GM23248 (cell line): Measurements from ENCODE around the gene EFCAB8. TPM values are rescaled to one million over a fixed set of nuclear protein-coding genes. Genes with fewer than 3 reads are reported as not detected.

Source experiments
- DNase-seq: peaks from one replicate; pipeline ENCODE4 v3.0.0-alpha.2; 2015
- H2AFZ ChIP-seq: fragments of 200-600 bp; sonication (generic); 2 replicates; pipeline ENCODE4 v1.6.1; 2016; ENCODE audit warnings: antibody characterized with exemption
- H3F3A ChIP-seq: fragments of 200-600 bp; sonication (generic); 2 replicates; pipeline ENCODE4 v1.6.1; 2016; ENCODE audit warnings: mild to moderate bottlenecking, antibody characterized with exemption, mixed run types; ENCODE audit not compliant: insufficient read depth
- H3K27ac ChIP-seq: fragments of 200-600 bp; sonication (generic); 2 replicates; pipeline ENCODE4 v1.5.1; 2016; ENCODE audit warnings: mild to moderate bottlenecking
- H3K27me3 ChIP-seq: fragments of 200-600 bp; sonication (generic); replicated peaks from 2 replicates; pipeline ENCODE4 v1.6.1; 2016; ENCODE audit warnings: mild to moderate bottlenecking; ENCODE audit not compliant: insufficient read depth
- H3K36me3 ChIP-seq: fragments of 200-600 bp; sonication (generic); 2 replicates; pipeline ENCODE4 v1.6.1; 2016; ENCODE audit warnings: low read depth, mild to moderate bottlenecking
- H3K4me1 ChIP-seq: fragments of 200-600 bp; sonication (generic); 2 replicates; pipeline ENCODE4 v1.6.1; 2016; ENCODE audit warnings: mild to moderate bottlenecking; ENCODE audit not compliant: insufficient read depth
- H3K4me2 ChIP-seq: fragments of 200-600 bp; sonication (generic); one replicate; pipeline ENCODE4 v1.6.1; 2016; ENCODE audit warnings: mild to moderate bottlenecking; ENCODE audit not compliant: unreplicated experiment
- H3K4me3 ChIP-seq: fragments of 200-600 bp; sonication (generic); 2 replicates; pipeline ENCODE4 v1.5.1; 2016; ENCODE audit warnings: mild to moderate bottlenecking
- H3K79me2 ChIP-seq: fragments of 200-600 bp; sonication (generic); 2 replicates; pipeline ENCODE4 v1.6.1; 2016; ENCODE audit warnings: mild to moderate bottlenecking; ENCODE audit not compliant: insufficient read depth
- H3K9ac ChIP-seq: fragments of 200-600 bp; sonication (generic); 2 replicates; pipeline ENCODE4 v1.6.1; 2016; ENCODE audit warnings: mild to moderate bottlenecking
- H3K9me2 ChIP-seq: fragments of 200-600 bp; sonication (generic); 2 replicates; pipeline ENCODE4 v1.6.1; 2016; ENCODE audit warnings: mixed run types, mild to moderate bottlenecking, moderate library complexity; ENCODE audit not compliant: insufficient read depth
- H3K9me3 ChIP-seq: fragments of 200-600 bp; sonication (generic); one replicate; pipeline ENCODE4 v1.6.1; 2017; ENCODE audit warnings: low read depth
- H4K20me1 ChIP-seq: fragments of 200-600 bp; sonication (generic); 2 replicates; pipeline ENCODE4 v1.6.0; 2016; ENCODE audit not compliant: insufficient read depth
- EZH2 ChIP-seq: fragments of 200-600 bp; sonication (generic); IDR thresholded peaks from 2 replicates; pipeline ENCODE4 v1.6.1; 2018; ENCODE audit warnings: antibody characterized with exemption, mild to moderate bottlenecking; ENCODE audit not compliant: insufficient read depth, poor library complexity, severe bottlenecking
- EZH2phosphoT487 ChIP-seq: fragments of 200-600 bp; sonication (generic); IDR thresholded peaks from 2 replicates; pipeline ENCODE4 v1.6.1; 2018; ENCODE audit warnings: antibody characterized with exemption, moderate library complexity, mild to moderate bottlenecking, low read depth; ENCODE audit not compliant: insufficient read depth
- WGBS, 2 experiments: methylation state at CpG; one replicate each; pipeline ENCODE4 v1.1.6; 2015 to 2017; ENCODE audit warnings: low lambda C conversion rate in 2 of 2, low coverage in 1 of 2; ENCODE audit errors: missing lambda C conversion rate in 2 of 2; 5-methylcytosine and 5-hydroxymethylcytosine counted together
- in situ Hi-C: fragments of 300-500 bp; cut with MboI; formaldehyde crosslinking; loops from 2 replicates; pipeline ENCODE4 v1.15.0; 2020
- polyA plus RNA-seq: library from polyadenylated mRNA; unstranded; fragments of >200 nt; fragmentation: Nextera tagmentation; extraction: Ambion mirVana; gene quantifications from 2 replicates; pipeline ENCODE4 v1.2.1, GENCODE V29; 2016
- total RNA-seq: library from RNA; depleted of rRNA; stranded (reverse); fragments of >200 nt; shearing (Covaris generic); gene quantifications from 2 replicates; pipeline ENCODE4 v1.2.3, GENCODE V29; 2014

Gene EFCAB8
- total and polyA plus RNA-seq, 2 experiments from 2014 or later, result not detected

DNA sequence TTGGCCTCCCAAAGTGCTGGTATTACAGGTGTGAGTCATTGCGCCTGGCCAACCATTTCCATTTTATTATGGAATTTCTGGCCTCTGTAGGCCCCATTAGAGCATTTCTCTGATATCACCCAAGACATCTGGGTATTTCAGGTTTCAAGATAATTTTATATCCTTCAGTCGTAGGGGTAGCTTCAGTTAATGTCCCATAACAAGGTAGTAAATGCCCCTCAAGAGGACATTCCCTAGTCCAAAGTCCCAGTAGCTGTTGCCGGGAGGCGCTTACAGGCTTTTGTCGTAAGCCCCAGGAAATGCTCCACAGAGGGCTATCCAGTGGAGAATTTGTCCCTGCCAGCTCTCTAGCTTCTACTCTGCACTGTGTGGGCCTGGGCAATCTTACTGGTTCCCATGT lies 24.4 kb downstream of the EFCAB8 start:
- no peaks in the 10 kb centered on the region for H3K9me3 ChIP-seq
- no peak overlapping the region for H2AFZ ChIP-seq
- no peak for DNase-seq
- H3K9me2 ChIP-seq, result no peaks in the 10 kb centered on the region
- no peak overlapping the region for H3K4me3 ChIP-seq
- no peaks in the 10 kb centered on the region for H3K36me3 ChIP-seq
- no peak overlapping the region for H3K9ac ChIP-seq
- TF ChIP-seq EZH2phosphoT487, result no peak
- TF ChIP-seq EZH2, result no peak
- WGBS, 2 experiments, result 71% methylated on average over 5 of the region's 5 CpGs
- H3K4me2 ChIP-seq, result no peak overlapping the region
- no peaks in the 10 kb centered on the region for H3K79me2 ChIP-seq
- no peaks in the 10 kb centered on the region for H4K20me1 ChIP-seq
- in situ Hi-C loops, result no loop called here
- no peaks in the 10 kb centered on the region for H3K27me3 ChIP-seq
- no peak overlapping the region for H3K27ac ChIP-seq
- H3K4me1 ChIP-seq, result no peaks in the 10 kb centered on the region
- H3F3A ChIP-seq, result no peaks in the 10 kb centered on the region

DNA sequence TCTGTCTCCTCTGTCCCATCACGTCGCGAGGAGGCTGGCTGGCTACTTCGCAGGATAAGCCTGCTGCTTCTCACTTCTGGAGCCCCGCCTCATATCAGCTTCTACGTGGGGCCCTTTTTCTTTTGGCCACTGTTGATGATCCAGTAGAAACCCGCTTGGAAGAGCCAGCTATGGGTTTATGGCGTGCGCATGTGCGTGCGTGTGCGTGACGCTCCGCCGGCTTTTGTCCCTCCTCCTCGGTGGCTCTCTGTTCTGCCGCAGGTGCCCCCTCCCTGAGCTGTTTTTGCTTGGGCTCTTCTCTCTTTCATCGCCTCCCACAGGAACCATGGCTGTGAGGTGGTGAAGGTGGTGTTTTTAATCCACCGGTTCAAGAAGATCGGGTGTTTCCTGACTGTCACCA lies 26.5 kb downstream of the EFCAB8 start:
- Histone ChIP-seq H3K4me1 (no peaks in the 10 kb centered on the region), H3K4me2 (no peak overlapping the region), H2AFZ (no peak overlapping the region), H3K27ac (no peak overlapping the region), H3K36me3 (no peaks in the 10 kb centered on the region), H3K27me3 (no peaks in the 10 kb centered on the region), H3F3A (no peaks in the 10 kb centered on the region), H3K79me2 (no peaks in the 10 kb centered on the region), H3K9ac (no peak overlapping the region), H3K9me2 (no peaks in the 10 kb centered on the region), H3K4me3 (no peak overlapping the region), H3K9me3 (no peaks in the 10 kb centered on the region), H4K20me1 (no peaks in the 10 kb centered on the region)
- 85 to 88% methylated on average over 20 of the region's 20 CpGs for WGBS, 2 experiments
- in situ Hi-C loops, result no loop called here
- no peak for DNase-seq
- TF ChIP-seq EZH2phosphoT487 (no peak), EZH2 (no peak)

DNA sequence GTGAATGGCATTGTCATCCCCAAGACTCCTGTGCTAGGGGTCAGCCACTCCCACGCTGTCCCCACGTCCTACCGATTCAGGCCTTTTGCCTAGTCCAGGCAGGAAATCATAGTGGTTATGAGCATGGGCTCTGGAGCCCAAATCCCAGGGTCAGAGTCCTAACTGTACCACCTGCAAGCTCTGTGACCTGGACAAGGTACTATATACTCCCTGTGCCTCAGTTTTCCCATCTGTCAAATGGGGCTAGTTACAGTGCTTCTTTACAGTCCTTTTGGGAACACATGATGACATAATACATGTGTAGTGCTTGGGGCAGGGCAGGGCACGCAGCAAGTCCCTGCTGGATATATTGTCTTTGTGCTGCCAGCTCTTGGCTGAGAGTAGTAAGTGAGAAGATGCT lies 27.2 kb downstream of the EFCAB8 start:
- no peaks in the 10 kb centered on the region for H3K79me2 ChIP-seq
- H3K9me2 ChIP-seq, result no peaks in the 10 kb centered on the region
- no peaks in the 10 kb centered on the region for H3K36me3 ChIP-seq
- no peak for TF ChIP-seq EZH2
- no peak for TF ChIP-seq EZH2phosphoT487
- H3K4me3 ChIP-seq, result no peak overlapping the region
- H3K27me3 ChIP-seq, result no peaks in the 10 kb centered on the region
- no peak overlapping the region for H3K9ac ChIP-seq
- no peaks in the 10 kb centered on the region for H4K20me1 ChIP-seq
- no peaks in the 10 kb centered on the region for H3F3A ChIP-seq
- no peak overlapping the region for H2AFZ ChIP-seq
- no peak overlapping the region for H3K4me2 ChIP-seq
- no peaks in the 10 kb centered on the region for H3K9me3 ChIP-seq
- WGBS, 2 experiments, result 84 to 86% methylated on average over 4 of the region's 4 CpGs
- in situ Hi-C loops, result no loop called here
- no peaks in the 10 kb centered on the region for H3K4me1 ChIP-seq
- H3K27ac ChIP-seq, result no peak overlapping the region
- DNase-seq, result no peak

DNA sequence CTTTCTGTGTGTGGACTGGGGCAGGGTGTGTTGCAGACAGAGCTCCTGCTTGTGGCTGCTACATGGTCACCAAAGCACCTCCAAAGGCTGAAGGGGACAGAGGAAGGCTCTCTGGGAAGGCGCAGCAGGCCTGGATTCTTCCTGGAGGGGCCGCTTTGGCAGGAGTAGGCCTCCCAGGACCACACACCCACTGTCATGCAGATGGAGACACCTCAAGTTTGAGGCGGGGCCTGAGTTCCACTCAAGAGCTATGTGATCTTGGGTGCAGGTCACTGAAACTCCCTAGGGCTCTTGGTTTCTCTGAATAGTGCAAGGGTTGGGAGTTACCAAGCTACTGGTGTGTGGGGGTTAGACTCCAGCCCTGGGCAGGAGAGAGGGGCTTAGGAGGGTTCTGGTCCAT lies 27.9 kb downstream of the EFCAB8 start:
- Histone ChIP-seq H3K27me3 (no peaks in the 10 kb centered on the region), H3K9me3 (no peaks in the 10 kb centered on the region), H3K27ac (no peak overlapping the region), H3K36me3 (no peaks in the 10 kb centered on the region), H3K9ac (no peak overlapping the region), H3K4me3 (no peak overlapping the region), H4K20me1 (no peaks in the 10 kb centered on the region), H3K4me2 (no peak overlapping the region), H3K79me2 (no peaks in the 10 kb centered on the region), H3K9me2 (no peaks in the 10 kb centered on the region), H3K4me1 (no peaks in the 10 kb centered on the region), H2AFZ (no peak overlapping the region), H3F3A (no peaks in the 10 kb centered on the region)
- in situ Hi-C loops, result no loop called here
- 51 to 72% methylated on average over 2 to 3 of the region's 3 CpGs for WGBS, 2 experiments
- TF ChIP-seq EZH2phosphoT487, result no peak
- no peak for TF ChIP-seq EZH2
- no peak for DNase-seq

DNA sequence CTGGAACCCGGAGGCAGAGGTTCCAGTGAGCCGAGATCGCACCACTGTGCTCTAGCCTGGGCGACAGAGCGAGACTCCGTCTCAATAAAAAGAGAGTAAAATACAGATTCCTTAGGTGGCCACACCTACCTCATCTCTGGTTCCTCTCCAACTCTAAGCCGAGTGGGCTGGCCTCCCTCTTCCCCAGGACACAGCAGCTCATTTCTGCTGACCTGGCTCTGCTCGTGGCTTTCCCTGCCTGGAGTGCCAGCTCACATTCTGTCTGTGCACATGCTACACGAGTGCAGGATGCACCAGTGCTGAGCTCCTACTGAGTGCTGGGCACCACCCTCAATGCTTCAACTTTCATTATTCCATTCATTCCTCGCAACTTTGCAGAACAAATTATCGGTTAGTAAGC lies 28.8 kb downstream of the EFCAB8 start:
- Histone ChIP-seq H3K9ac (no peak overlapping the region), H3F3A (no peaks in the 10 kb centered on the region), H3K4me3 (no peak overlapping the region), H3K9me2 (no peaks in the 10 kb centered on the region), H3K4me1 (no peaks in the 10 kb centered on the region), H3K79me2 (no peaks in the 10 kb centered on the region), H2AFZ (no peak overlapping the region), H3K27ac (no peak overlapping the region), H3K9me3 (no peaks in the 10 kb centered on the region), H4K20me1 (no peaks in the 10 kb centered on the region), H3K36me3 (no peaks in the 10 kb centered on the region), H3K4me2 (no peak overlapping the region), H3K27me3 (no peaks in the 10 kb centered on the region)
- in situ Hi-C loops, result no loop called here
- DNase-seq, result no peak
- no peak for TF ChIP-seq EZH2
- TF ChIP-seq EZH2phosphoT487, result no peak
- WGBS, 2 experiments, result 83 to 85% methylated on average over 11 of the region's 11 CpGs
